Measurements from ENCODE around the gene ZSCAN20.

DNA sequence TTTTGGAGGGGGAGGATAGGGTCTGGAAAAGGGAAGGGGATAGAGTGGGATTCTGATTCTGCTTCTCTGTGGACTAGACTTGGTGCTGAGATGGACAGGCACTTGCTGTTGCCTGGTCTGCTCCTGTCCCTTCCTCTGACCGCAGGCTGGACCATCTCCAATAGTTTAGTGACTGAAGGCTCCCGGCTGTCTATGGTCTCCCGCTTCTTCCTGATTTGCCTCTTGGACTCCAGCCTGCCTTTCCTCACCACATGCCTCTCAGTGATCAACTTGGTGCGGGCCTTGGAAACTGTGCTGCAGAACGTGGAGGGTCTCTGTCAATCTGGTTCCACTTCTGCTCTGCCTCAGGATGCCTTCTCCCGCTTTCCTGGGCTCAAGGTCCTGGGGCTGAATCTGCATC, 6.3 kb upstream of the ZSCAN20 start:
- TF ChIP-seq, protein P1, sequence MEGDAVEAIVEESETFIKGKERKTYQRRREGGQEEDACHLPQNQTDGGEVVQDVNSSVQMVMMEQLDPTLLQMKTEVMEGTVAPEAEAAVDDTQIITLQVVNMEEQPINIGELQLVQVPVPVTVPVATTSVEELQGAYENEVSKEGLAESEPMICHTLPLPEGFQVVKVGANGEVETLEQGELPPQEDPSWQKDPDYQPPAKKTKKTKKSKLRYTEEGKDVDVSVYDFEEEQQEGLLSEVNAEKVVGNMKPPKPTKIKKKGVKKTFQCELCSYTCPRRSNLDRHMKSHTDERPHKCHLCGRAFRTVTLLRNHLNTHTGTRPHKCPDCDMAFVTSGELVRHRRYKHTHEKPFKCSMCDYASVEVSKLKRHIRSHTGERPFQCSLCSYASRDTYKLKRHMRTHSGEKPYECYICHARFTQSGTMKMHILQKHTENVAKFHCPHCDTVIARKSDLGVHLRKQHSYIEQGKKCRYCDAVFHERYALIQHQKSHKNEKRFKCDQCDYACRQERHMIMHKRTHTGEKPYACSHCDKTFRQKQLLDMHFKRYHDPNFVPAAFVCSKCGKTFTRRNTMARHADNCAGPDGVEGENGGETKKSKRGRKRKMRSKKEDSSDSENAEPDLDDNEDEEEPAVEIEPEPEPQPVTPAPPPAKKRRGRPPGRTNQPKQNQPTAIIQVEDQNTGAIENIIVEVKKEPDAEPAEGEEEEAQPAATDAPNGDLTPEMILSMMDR (optimal IDR thresholded peaks at IDR 0.05 in 1 of 3, IDR thresholded peaks at IDR 0.05 in 1 of 3, conservative IDR thresholded peaks at IDR 0.05 in 1 of 3; ENCODE audit: extremely low read depth in 1 of 3, insufficient read depth in 2 of 3, low read length in 3 of 3), result no peak
- TF ChIP-seq EZH2 (IDR thresholded peaks at IDR 0.05; ENCODE audit: low read length), result no peak

Measured in keratinocyte (primary cell).